Stimulated activated CD8-positive, alpha-beta memory T cell treated with anti-CD3 and anti-CD28 coated beads, Interleukin-15, amount 100 ng/mL, for 4 hours (primary cell): Measurements from ENCODE around the gene NTN1.

Experiments
- DNase-seq, 2 donors: peaks; one replicate each; pipeline ENCODE4 v3.0.0-alpha.2; 2020; ENCODE audit warnings: low read depth in 2 of 2

Gene NTN1

GRCh38 chr17:9195961-9196670, 174.8 kb downstream of the NTN1 start:
- DNase-seq: no peak

GRCh38 chr17:9199571-9200551, 178.6 kb downstream of the NTN1 start:
- no peak for DNase-seq

- DNase-seq: no peak
These were observed 179.5 kb downstream of the NTN1 start for GRCh38 chr17:9200699-9201359.

GRCh38 chr17:9202532-9202931, 181.2 kb downstream of the NTN1 start:
- no peak for DNase-seq

DNA sequence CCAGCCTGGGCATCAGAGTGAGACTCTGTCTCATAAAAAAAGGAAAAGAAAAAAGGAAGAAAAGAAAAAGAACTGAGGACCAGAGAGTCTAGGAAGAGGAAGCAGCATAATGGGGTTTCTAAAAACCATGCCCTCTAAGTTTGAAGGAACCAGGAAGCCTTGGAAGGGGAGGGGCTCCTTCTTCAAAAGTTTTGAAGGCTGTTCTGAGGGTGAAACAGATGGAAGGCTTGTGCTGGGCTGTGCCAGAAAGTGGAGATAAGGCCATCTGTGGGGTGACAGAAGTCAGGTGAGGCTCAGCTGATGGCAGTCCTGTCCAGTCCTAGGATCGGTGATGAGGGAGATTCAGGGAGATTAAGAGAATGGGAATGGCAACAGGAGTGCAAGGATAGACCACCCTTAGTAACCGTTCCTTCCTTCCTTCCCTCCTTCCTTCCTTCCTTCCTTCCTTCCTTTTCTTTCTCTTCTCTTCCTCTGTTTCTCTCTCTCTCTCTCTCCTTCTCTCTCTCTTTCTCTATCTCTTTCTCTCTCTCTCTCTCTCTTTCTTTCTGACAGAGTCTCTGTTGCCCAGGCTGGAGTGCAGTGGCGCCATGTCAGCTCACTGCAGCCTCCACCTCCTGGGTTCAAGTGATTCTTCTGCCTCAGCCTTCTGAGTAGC, 182.6 kb downstream of the NTN1 start:
- no peak for DNase-seq

- DNase-seq: no peak
These were observed 183.5 kb downstream of the NTN1 start for GRCh38 chr17:9204637-9205329.

- no peak for DNase-seq
These were observed 184.5 kb downstream of the NTN1 start for GRCh38 chr17:9205520-9206409.

- DNase-seq: no peak
These were observed 185.0 kb downstream of the NTN1 start for GRCh38 chr17:9206410-9206703.

- no peak for DNase-seq
These were observed 185.5 kb downstream of the NTN1 start for GRCh38 chr17:9206741-9207332.

DNA sequence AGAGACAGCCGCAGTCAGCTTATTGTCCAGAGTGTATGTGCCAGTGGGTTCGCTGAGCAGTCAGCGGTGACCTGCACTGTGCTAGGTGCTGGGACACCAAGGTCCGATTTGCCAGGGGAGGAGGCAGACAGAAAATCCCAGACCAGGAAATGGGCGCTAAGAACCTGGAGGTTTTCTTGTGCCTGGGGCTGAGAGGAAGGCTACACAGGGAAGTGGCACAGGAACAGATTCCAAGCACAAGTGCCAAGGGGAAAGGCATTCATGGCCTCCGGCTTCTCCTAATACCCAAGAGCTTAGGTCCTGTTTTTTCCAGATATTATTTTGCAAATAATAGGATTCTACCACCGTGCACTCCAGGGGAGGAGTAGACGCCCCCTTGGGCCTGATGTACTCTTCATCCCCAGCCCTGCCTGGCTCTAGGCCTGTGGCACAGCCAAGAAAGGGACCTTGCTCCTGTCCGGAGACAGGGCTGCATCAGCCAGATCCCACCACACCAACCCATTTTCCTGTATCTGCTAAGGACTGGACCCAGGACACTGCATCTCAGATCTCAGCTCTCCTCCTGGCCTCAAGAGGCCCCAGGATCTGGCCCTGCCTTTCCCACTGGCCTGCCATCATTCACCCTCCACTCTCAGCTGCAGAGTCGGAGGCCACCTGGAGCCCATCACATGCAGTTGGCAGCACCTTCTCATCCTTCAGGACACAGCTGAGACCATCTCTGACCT, 187.2 kb downstream of the NTN1 start:
- DNase-seq: no peak

GRCh38 chr17:9209347-9209746, 188.0 kb downstream of the NTN1 start:
- no peak for DNase-seq

- no peak for DNase-seq
These were observed 188.6 kb downstream of the NTN1 start for GRCh38 chr17:9209781-9210370.

DNA sequence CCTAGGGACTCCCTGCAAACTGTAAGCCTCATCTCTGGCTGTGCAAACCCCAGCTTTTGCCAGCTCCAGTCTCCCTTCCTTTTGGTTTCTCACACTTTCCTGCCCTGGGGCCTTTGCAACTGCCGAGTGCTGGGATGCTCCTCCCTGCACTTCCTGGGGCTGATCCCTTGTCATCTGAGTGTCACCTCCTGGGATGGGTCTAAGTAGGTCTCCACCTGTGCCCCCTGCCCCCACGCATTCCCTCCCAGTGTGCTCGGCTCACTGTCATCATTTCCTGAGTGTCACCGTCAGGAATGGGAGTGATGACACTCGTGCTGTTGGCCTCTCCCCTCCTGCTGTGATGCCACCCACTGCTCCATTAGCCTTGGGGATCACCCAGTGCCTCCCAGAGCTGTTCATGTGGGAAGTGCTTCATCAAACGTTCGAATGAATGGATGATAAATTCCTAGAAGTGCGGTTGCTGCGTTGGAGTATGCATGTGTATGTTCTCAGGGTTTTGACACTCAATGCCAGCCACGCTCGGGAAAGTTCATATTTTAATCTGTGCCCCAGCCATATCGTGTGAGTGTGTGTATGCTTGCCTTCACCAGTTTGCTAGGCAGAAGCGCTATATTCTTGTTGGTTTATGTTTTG, 189.9 kb downstream of the NTN1 start:
- DNase-seq: no peak

- no peak for DNase-seq
These were observed 191.3 kb downstream of the NTN1 start for GRCh38 chr17:9212376-9213302.

- DNase-seq: no peak
These were observed 192.0 kb downstream of the NTN1 start for GRCh38 chr17:9213303-9213640.

- DNase-seq: no peak
These were observed 194.2 kb downstream of the NTN1 start for GRCh38 chr17:9215465-9215864.
